K562 (cell line): Measurements from ENCODE around the gene HDAC5. TPM values are rescaled to one million over a fixed set of nuclear protein-coding genes. Genes with fewer than 3 reads are reported as not detected.

Source experiments
- ATAC-seq: fragments of 200-7000 bp; cut with Tn5 transposase; 3 replicates; pipeline ENCODE4 v1.9.1; 2020; ENCODE audit warnings: moderate library complexity
- BruUV-seq: library from RNA; stranded (reverse); fragments of 400-500 nt; replicated peaks from 2 replicates; lab custom pipeline; 2021; lab: Mats Ljungman, UMichigan
- CTCF ChIA-PET: fragments of 300-600 bp; formaldehyde crosslinking; extraction: SDS; loops from one replicate; lab custom pipeline; 2021; ENCODE audit warnings: low intra/inter-chr PET ratio; lab: Yijun Ruan, JAX
- POLR2A ChIA-PET: fragments of 300-600, 350-650 bp; sonication (Branson Sonifier 250); formaldehyde crosslinking; extraction: SDS; loops from one replicate; lab custom pipeline; 2021; ENCODE audit warnings: antibody characterized with exemption, inconsistent platforms; lab: Yijun Ruan, JAX
- DNase-seq, 4 experiments: peaks; one replicate each; pipeline versions ENCODE4 v3.0.0 to v3.0.0-alpha.2; 2011 to 2018; ENCODE audit warnings: low spot score in 3 of 4, mixed read lengths in 3 of 4; ENCODE audit errors: extremely low read depth in 1 of 4
- FAIRE-seq: peaks from 2 replicates; lab custom pipeline; 2011; peaks lifted over from hg19 to GRCh38; lab: Jason Lieb, UNC
- H2AFZ ChIP-seq: 2 replicates; pipeline ENCODE4 v1.6.0; 2011; ENCODE audit warnings: low read depth, low read length, control low read depth, inconsistent platforms
- H3K27ac ChIP-seq: fragments of 200-600 bp; 3 replicates; pipeline ENCODE4 v1.8.0; 2011; ENCODE audit warnings: low read depth, mild to moderate bottlenecking, control low read depth, inconsistent platforms, low read length, moderate library complexity, mixed read lengths; ENCODE audit errors: extremely low read depth
- H3K27me3 ChIP-seq, 2 experiments: fragments of 300-600 bp in 1 of 2; 2 replicates in 1 of 2; 3 replicates in 1 of 2; pipeline versions ENCODE4 v1.6.0 to v1.8.0; 2011; ENCODE audit warnings: inconsistent platforms in 2 of 2, low read length in 2 of 2, mild to moderate bottlenecking in 1 of 2, mixed read lengths in 1 of 2, moderate library complexity in 1 of 2; ENCODE audit not compliant: control insufficient read depth in 2 of 2, insufficient read depth in 2 of 2
- H3K36me3 ChIP-seq: fragments of 300-600 bp; 3 replicates; pipeline ENCODE4 v1.8.0; 2011; ENCODE audit warnings: mild to moderate bottlenecking, low read length, inconsistent platforms; ENCODE audit not compliant: control insufficient read depth, insufficient read depth
- H3K4me1 ChIP-seq, 2 experiments: fragments of 200-600 bp in 1 of 2; replicated peaks in 1 of 2; 2 replicates in 1 of 2; 3 replicates in 1 of 2; pipeline versions ENCODE4 v1.5.1 to v1.8.0; 2011; ENCODE audit warnings: inconsistent platforms in 2 of 2, low read length in 2 of 2, mild to moderate bottlenecking in 1 of 2, mixed read lengths in 1 of 2, moderate library complexity in 1 of 2; ENCODE audit not compliant: control insufficient read depth in 2 of 2, insufficient read depth in 2 of 2
- H3K4me2 ChIP-seq: 2 replicates; pipeline ENCODE4 v1.6.1; 2011; ENCODE audit warnings: low read length, control low read depth, inconsistent platforms, mixed read lengths; ENCODE audit not compliant: insufficient read depth
- H3K4me3 ChIP-seq: fragments of 200-600 bp; sonication (generic), shearing (Covaris generic); 2 replicates; pipeline ENCODE4 v1.5.1; 2016; ENCODE audit warnings: control low read depth, inconsistent platforms
- H3K79me2 ChIP-seq: fragments of 200-600 bp; 3 replicates; pipeline ENCODE4 v1.8.0; 2011; ENCODE audit warnings: low read length, inconsistent platforms; ENCODE audit not compliant: control insufficient read depth, insufficient read depth
- H3K9ac ChIP-seq, 2 experiments: 2 replicates each; pipeline versions ENCODE4 v1.6.0 to v1.6.1; 2011; ENCODE audit warnings: low read depth in 2 of 2, low read length in 2 of 2, control low read depth in 1 of 2, inconsistent platforms in 1 of 2, mild to moderate bottlenecking in 1 of 2, mixed read lengths in 1 of 2; ENCODE audit not compliant: insufficient read depth in 1 of 2
- H3K9me1 ChIP-seq: one replicate; pipeline ENCODE4 v1.6.0; 2011; ENCODE audit warnings: inconsistent platforms, mild to moderate bottlenecking, low read length, moderate library complexity; ENCODE audit not compliant: control insufficient read depth, insufficient read depth
- H3K9me3 ChIP-seq: replicated peaks from 2 replicates; pipeline ENCODE4 v1.5.1; 2011; ENCODE audit warnings: low read depth, low read length, inconsistent platforms; ENCODE audit not compliant: control insufficient read depth, insufficient read depth
- H4K20me1 ChIP-seq: replicated peaks from 2 replicates; pipeline ENCODE4 v1.6.1; 2011; ENCODE audit warnings: low read length, inconsistent platforms, mixed read lengths; ENCODE audit not compliant: control insufficient read depth, insufficient read depth
- ETV5 ChIP-seq: sonication (generic); formaldehyde crosslinking; IDR thresholded peaks from 2 replicates; pipeline ENCODE4 v1.4.0; 2020; ENCODE audit warnings: low read depth, mild to moderate bottlenecking, missing genetic modification reagents
- GATAD2B ChIP-seq: fragments of 450-650 bp; IDR thresholded peaks from 2 replicates; pipeline ENCODE4 v1.6.1; 2017; ENCODE audit warnings: mild to moderate bottlenecking, borderline replicate concordance
- SMARCE1 ChIP-seq: fragments of 450-650 bp; IDR thresholded peaks from 2 replicates; pipeline ENCODE4 v1.7.1; 2016; ENCODE audit warnings: mild to moderate bottlenecking
- WGBS: fragments of 100-300 bp; shearing (Covaris generic); methylation state at CpG from one replicate; pipeline ENCODE4 v1.1.6; 2016; ENCODE audit warnings: low coverage, mixed read lengths; ENCODE audit not compliant: insufficient coverage; ENCODE audit errors: missing lambda C conversion rate; 5-methylcytosine and 5-hydroxymethylcytosine counted together
- in situ Hi-C: fragments of 300-500 bp; cut with MboI; formaldehyde crosslinking; loops from 4 replicates; pipeline ENCODE4 v1.15.0; 2018; ENCODE audit warnings: inconsistent platforms, mixed read lengths
- intact Hi-C: fragments of 100-400 bp; cut with micrococcal nuclease; formaldehyde crosslinking; loops from 2 replicates; pipeline ENCODE4 v1.14.2; 2022
- polyA plus RNA-seq, 8 experiments: library from polyadenylated mRNA; depleted of rRNA in 4 of 8; stranded (reverse) in 5 of 8; unstranded in 3 of 8; fragments of >200 nt; fragmentation: Nextera tagmentation in 2 of 8; fragmentation: Illumina TruSeq in 1 of 8; extraction: Ambion mirVana in 2 of 8; extraction: Trizol in 1 of 8; gene quantifications; 2 replicates each; pipeline versions ENCODE4 v1.2.1 to v1.2.3, GENCODE V29; 2011 to 2014; ENCODE audit warnings: inconsistent platforms in 1 of 8, missing spikeins in 1 of 8
- total RNA-seq, 7 experiments: library from RNA; depleted of rRNA in 6 of 7; stranded (reverse); fragments of >200 nt in 6 of 7; fragmentation: Illumina TruSeq in 2 of 7; extraction: Trizol in 2 of 7; gene quantifications; 2 replicates each; pipeline versions ENCODE4 v1.2.1 to v1.2.3, GENCODE V29; 2011 to 2021; ENCODE audit warnings: low replicate concordance in 1 of 7
- TF ChIP-seq, protein P1 (sequence below): fragments of 250-450 bp; sonication (Bioruptor Pico); IDR thresholded peaks from 2 replicates; pipeline ENCODE4 v1.8.0; 2022; ENCODE audit warnings: moderate library complexity, mild to moderate bottlenecking, inconsistent platforms
- TF ChIP-seq, protein P2 (sequence below): fragments of 450-650 bp; IDR thresholded peaks from 2 replicates; pipeline ENCODE4 v1.6.1; 2017; ENCODE audit warnings: mild to moderate bottlenecking, moderate library complexity

HDAC5 gene
- total and polyA plus RNA-seq, 9 of the 15 experiments (the other 6 are each of a cell fraction or from before 2014, with no cell fraction given): 0.45 to 26.2 (median 16.4) TPM

DNA sequence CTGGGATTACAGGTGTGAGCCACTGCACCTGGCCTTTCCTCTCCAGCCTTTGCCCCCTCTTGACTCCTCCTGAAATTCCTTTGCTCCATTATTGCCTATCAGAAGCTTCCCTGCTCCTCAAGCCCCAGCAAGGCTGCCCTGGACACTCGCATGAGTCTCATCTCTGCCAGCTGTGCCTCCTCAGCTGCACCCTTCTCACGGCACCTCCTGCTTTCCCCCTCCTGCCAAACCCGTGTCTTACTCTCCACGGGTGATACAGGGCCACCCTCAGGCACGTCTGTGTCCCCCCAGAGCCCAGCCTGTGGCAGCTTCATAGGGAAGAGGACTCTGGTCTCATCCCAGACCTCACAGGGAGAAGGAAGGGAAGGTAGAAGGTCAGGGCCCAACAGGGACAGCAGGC is 37.5 kb downstream of the HDAC5 start:
- Histone ChIP-seq H2AFZ (no peak overlapping the region), H3K4me1 (peaks cover 21 to 51% of the 10 kb centered on the region in 2 experiments), H3K9me3 (no peaks in the 10 kb centered on the region), H3K9ac (peak overlapping the region; percentile 51 to 75; a peak in 3 of 4 replicates), H3K4me3 (no peak overlapping the region), H3K27ac (peak overlapping the region; percentile 73), H3K27me3 (no peaks in the 10 kb centered on the region), H3K79me2 (no peaks in the 10 kb centered on the region; the same call in 2 of the 3 replicates), H4K20me1 (no peaks in the 10 kb centered on the region), H3K36me3 (peaks cover 27% of the 10 kb centered on the region; the same call in 1 of the 3 replicates), H3K9me1 (peaks cover 4% of the 10 kb centered on the region), H3K4me2 (no peak overlapping the region)
- FAIRE-seq (no peak), ATAC-seq (no peak), DNase-seq (no peak)
- ChIA-PET CTCF (no interaction called here), POLR2A (interaction anchor here (1.0 kb wide), 1 partner anchor 101 kb away, joined by 3 read pairs; the partner anchor contains the start of gene TMUB2)
- 0 out of 2 replicates have a peak, but pooled peaks have one; percentile 10 for TF ChIP-seq ETV5 (CRISPR knock-in tag)
- TF ChIP-seq, protein P1, sequence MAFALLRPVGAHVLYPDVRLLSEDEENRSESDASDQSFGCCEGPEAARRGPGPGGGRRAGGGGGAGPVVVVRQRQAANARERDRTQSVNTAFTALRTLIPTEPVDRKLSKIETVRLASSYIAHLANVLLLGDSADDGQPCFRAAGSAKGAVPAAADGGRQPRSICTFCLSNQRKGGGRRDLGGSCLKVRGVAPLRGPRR (CRISPR knock-in tag): no peak
- TF ChIP-seq, protein P2, sequence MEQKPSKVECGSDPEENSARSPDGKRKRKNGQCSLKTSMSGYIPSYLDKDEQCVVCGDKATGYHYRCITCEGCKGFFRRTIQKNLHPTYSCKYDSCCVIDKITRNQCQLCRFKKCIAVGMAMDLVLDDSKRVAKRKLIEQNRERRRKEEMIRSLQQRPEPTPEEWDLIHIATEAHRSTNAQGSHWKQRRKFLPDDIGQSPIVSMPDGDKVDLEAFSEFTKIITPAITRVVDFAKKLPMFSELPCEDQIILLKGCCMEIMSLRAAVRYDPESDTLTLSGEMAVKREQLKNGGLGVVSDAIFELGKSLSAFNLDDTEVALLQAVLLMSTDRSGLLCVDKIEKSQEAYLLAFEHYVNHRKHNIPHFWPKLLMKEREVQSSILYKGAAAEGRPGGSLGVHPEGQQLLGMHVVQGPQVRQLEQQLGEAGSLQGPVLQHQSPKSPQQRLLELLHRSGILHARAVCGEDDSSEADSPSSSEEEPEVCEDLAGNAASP: no peak
- TF ChIP-seq GATAD2B: no peak
- TF ChIP-seq SMARCE1: no peak
- 52% methylated on average over 3 of the region's 5 CpGs for WGBS
- in situ Hi-C loops: no loop called here
- intact Hi-C loops: no loop called here
- BruUV-seq: no TSS peak
